ENCODE data around the gene GRM4. TPM values are rescaled to one million over a fixed set of nuclear protein-coding genes. Genes with fewer than 3 reads are reported as not detected.

The GRM4 gene
- total RNA-seq, 1 donor from 2014 or later: not detected

- no peak for TF ChIP-seq CTCF (IDR thresholded peaks at IDR 0.05; ENCODE audit: borderline replicate concordance)
- H3K4me1 ChIP-seq: no peaks in the 10 kb centered on the region
- DNase-seq: no peak
- intact Hi-C loops (cut with micrococcal nuclease): no loop called here
- peaks cover 100% of the 10 kb centered on the region for H3K27me3 ChIP-seq (ENCODE audit: low read depth)
- no peaks in the 10 kb centered on the region for H3K9me3 ChIP-seq (replicated peaks)
- no peak overlapping the region for H3K4me3 ChIP-seq
- H3K36me3 ChIP-seq: no peaks in the 10 kb centered on the region
- H3K27ac ChIP-seq (replicated peaks): no peak overlapping the region
Observed at GRCh38 chr6:34138191-34138590, 7.7 kb downstream of the GRM4 start.

- H3K27me3 ChIP-seq (ENCODE audit: low read depth): peaks cover 98% of the 10 kb centered on the region
Observed at GRCh38 chr6:34135541-34135940, 10.3 kb downstream of the GRM4 start.

GRCh38 chr6:34132486-34133185, 13.3 kb downstream of the GRM4 start:
- no peak overlapping the region for H3K4me3 ChIP-seq
- H3K27me3 ChIP-seq (ENCODE audit: low read depth): peaks cover 98% of the 10 kb centered on the region
- H3K27ac ChIP-seq (replicated peaks): no peak overlapping the region
- no peaks in the 10 kb centered on the region for H3K4me1 ChIP-seq
- DNase-seq: no peak
- H3K36me3 ChIP-seq: no peaks in the 10 kb centered on the region
- no peak for TF ChIP-seq CTCF (IDR thresholded peaks at IDR 0.05; ENCODE audit: borderline replicate concordance)
- no peaks in the 10 kb centered on the region for H3K9me3 ChIP-seq (replicated peaks)
- intact Hi-C loops (cut with micrococcal nuclease): no loop called here

More at GRCh38 chr6:34135541-34135940, 10.3 kb downstream of the GRM4 start:
- no peak overlapping the region for H3K4me3 ChIP-seq
- H3K9me3 ChIP-seq (replicated peaks): no peaks in the 10 kb centered on the region
- TF ChIP-seq CTCF (IDR thresholded peaks at IDR 0.05; ENCODE audit: borderline replicate concordance): no peak
- no peaks in the 10 kb centered on the region for H3K36me3 ChIP-seq
- DNase-seq: no peak
- no peaks in the 10 kb centered on the region for H3K4me1 ChIP-seq
- intact Hi-C loops (cut with micrococcal nuclease): no loop called here
- H3K27ac ChIP-seq (replicated peaks): no peak overlapping the region

GRCh38 chr6:34131326-34132290, 14.3 kb downstream of the GRM4 start:
- no peak overlapping the region for H3K4me3 ChIP-seq
- H3K27ac ChIP-seq (replicated peaks): no peak overlapping the region
- no peaks in the 10 kb centered on the region for H3K9me3 ChIP-seq (replicated peaks)
- DNase-seq: no peak
- intact Hi-C loops (cut with micrococcal nuclease): no loop called here
- no peaks in the 10 kb centered on the region for H3K36me3 ChIP-seq
- H3K4me1 ChIP-seq: no peaks in the 10 kb centered on the region
- TF ChIP-seq CTCF (IDR thresholded peaks at IDR 0.05; ENCODE audit: borderline replicate concordance): no peak
- H3K27me3 ChIP-seq (ENCODE audit: low read depth): peaks cover 95% of the 10 kb centered on the region

GRCh38 chr6:34130862-34131261, 15.0 kb downstream of the GRM4 start:
- no peak for DNase-seq
- Histone ChIP-seq H3K27me3 (ENCODE audit: low read depth) (peaks cover 95% of the 10 kb centered on the region), H3K4me3 (no peak overlapping the region), H3K36me3 (no peaks in the 10 kb centered on the region), H3K4me1 (no peaks in the 10 kb centered on the region), H3K9me3 (replicated peaks) (no peaks in the 10 kb centered on the region), H3K27ac (replicated peaks) (no peak overlapping the region)
- no peak for TF ChIP-seq CTCF (IDR thresholded peaks at IDR 0.05; ENCODE audit: borderline replicate concordance)
- intact Hi-C loops (cut with micrococcal nuclease): no loop called here
